Left lung (tissue), 10 donors: Measurements from ENCODE around the gene EVI5. TPM values are rescaled to one million over a fixed set of nuclear protein-coding genes. Genes with fewer than 3 reads are reported as not detected.

ENCODE experiments used
- ATAC-seq: fragments of 200-7000 bp; cut with Tn5 transposase; one replicate; pipeline ENCODE4 v1.9.1; 2020; ENCODE audit warnings: moderate library complexity
- DNase-seq, 4 donors: peaks; one replicate each; pipeline ENCODE4 v3.0.0-alpha.2; 2013 to 2020
- H3K27ac ChIP-seq, 2 donors: fragments of 200-600 bp; sonication (generic) in 1 of 2; one replicate each; pipeline versions ENCODE4 v1.5.0 to v1.8.0; 2020 to 2021
- H3K27me3 ChIP-seq, 2 donors: fragments of 200-600 bp; sonication (generic) in 1 of 2; one replicate each; pipeline versions ENCODE4 v1.5.0 to v1.8.0; 2020 to 2021
- H3K36me3 ChIP-seq, 2 donors: fragments of 200-600 bp; sonication (generic) in 1 of 2; one replicate each; pipeline versions ENCODE4 v1.5.0 to v1.8.0; 2020 to 2021
- H3K4me1 ChIP-seq, 2 donors: fragments of 200-600 bp; one replicate each; pipeline ENCODE4 v1.8.0; 2021
- H3K4me3 ChIP-seq, 2 donors: fragments of 200-600 bp; sonication (generic) in 1 of 2; one replicate each; pipeline versions ENCODE4 v1.5.0 to v1.8.0; 2020 to 2021; ENCODE audit warnings: mild to moderate bottlenecking in 1 of 2
- H3K9me3 ChIP-seq, 2 donors: fragments of 200-600 bp; sonication (generic) in 1 of 2; one replicate each; pipeline versions ENCODE4 v1.5.0 to v1.8.0; 2020 to 2021
- CTCF ChIP-seq, 2 donors: fragments of 200-600 bp; sonication (generic) in 1 of 2; IDR thresholded peaks; one replicate each; pipeline versions ENCODE4 v1.5.0 to v1.8.0; 2021; ENCODE audit warnings: antibody characterized with exemption in 2 of 2
- intact Hi-C, 2 donors: fragments of 100-400 bp; cut with DNase I; formaldehyde crosslinking; loops; one replicate each; pipeline versions ENCODE4 v1.11.2 to v1.14.2; 2022
- polyA plus RNA-seq, 6 donors: library from polyadenylated mRNA; unstranded; fragments of 120-200 nt; gene quantifications; one replicate each; pipeline ENCODE4 v1.2.1, GENCODE V29; 2013; ENCODE audit not compliant: insufficient read length in 6 of 6
- total RNA-seq, 2 donors: library from RNA; stranded (reverse); fragmentation: NEBNext Ultra II Directional; extraction: Animal tissue kit (Norgen Biotek cat#: 25700); gene quantifications; one replicate each; pipeline ENCODE4 v1.2.1, GENCODE V29; 2021
- donor health status: DM: no; HTN: yes; CAD: no.
- donor health status: DM: no; HTN: no; CAD: no.

The EVI5 gene
- total and polyA plus RNA-seq, 8 donors: 17.5 to 49.7 (median 22.4) TPM

- ATAC-seq: no peak
- H3K27me3 ChIP-seq: no peaks in the 10 kb centered on the region
- intact Hi-C loops: no loop called here
These were observed 221.3 kb downstream of the EVI5 start for GRCh38 chr1:92563457-92564216.

GRCh38 chr1:92556350-92556749, 228.6 kb downstream of the EVI5 start:
- H3K27me3 ChIP-seq: no peaks in the 10 kb centered on the region
- H3K4me3 ChIP-seq: no peak overlapping the region
- intact Hi-C loops: no loop called here
- no peaks in the 10 kb centered on the region for H3K4me1 ChIP-seq
- DNase-seq (no peak), ATAC-seq (no peak)
- no peak overlapping the region for H3K27ac ChIP-seq
- no peaks in the 10 kb centered on the region for H3K36me3 ChIP-seq
- H3K9me3 ChIP-seq: no peaks in the 10 kb centered on the region
- TF ChIP-seq CTCF (IDR thresholded peaks at IDR 0.05): no peak

More at GRCh38 chr1:92563457-92564216, 221.3 kb downstream of the EVI5 start:
- H3K9me3 ChIP-seq: no peaks in the 10 kb centered on the region
- no peaks in the 10 kb centered on the region for H3K36me3 ChIP-seq
- H3K4me1 ChIP-seq: peaks cover 0 to 11% of the 10 kb centered on the region in 2 donors
- DNase-seq: no peak
- H3K4me3 ChIP-seq: no peak overlapping the region
- TF ChIP-seq CTCF (IDR thresholded peaks at IDR 0.05): no peak
- no peak overlapping the region for H3K27ac ChIP-seq

GRCh38 chr1:92554216-92554615, 230.7 kb downstream of the EVI5 start:
- ATAC-seq: no peak
- DNase-seq: no peak

GRCh38 chr1:92551916-92552315, 233.0 kb downstream of the EVI5 start:
- intact Hi-C loops: no loop called here
- no peak for TF ChIP-seq CTCF (IDR thresholded peaks at IDR 0.05)
- H3K27me3 ChIP-seq: no peaks in the 10 kb centered on the region
- DNase-seq (peak in 1 of 4 donors; percentile 8), ATAC-seq (no peak)
- no peak overlapping the region for H3K4me3 ChIP-seq
- H3K9me3 ChIP-seq: peaks cover 0 to 2% of the 10 kb centered on the region in 2 donors
- no peaks in the 10 kb centered on the region for H3K4me1 ChIP-seq
- no peak overlapping the region for H3K27ac ChIP-seq
- H3K36me3 ChIP-seq: no peaks in the 10 kb centered on the region

More at GRCh38 chr1:92554216-92554615, 230.7 kb downstream of the EVI5 start:
- no peaks in the 10 kb centered on the region for H3K27me3 ChIP-seq
- peaks cover 0 to 2% of the 10 kb centered on the region in 2 donors for H3K9me3 ChIP-seq
- no peak for TF ChIP-seq CTCF (IDR thresholded peaks at IDR 0.05)
- H3K4me1 ChIP-seq: no peaks in the 10 kb centered on the region
- intact Hi-C loops: no loop called here
- no peaks in the 10 kb centered on the region for H3K36me3 ChIP-seq
- no peak overlapping the region for H3K27ac ChIP-seq
- no peak overlapping the region for H3K4me3 ChIP-seq

- no peak for DNase-seq
- H3K4me3 ChIP-seq: no peak overlapping the region
- no peaks in the 10 kb centered on the region for H3K4me1 ChIP-seq
- intact Hi-C loops: no loop called here
- H3K36me3 ChIP-seq: no peaks in the 10 kb centered on the region
- peaks cover 0 to under 1% of the 10 kb centered on the region in 2 donors for H3K9me3 ChIP-seq
- H3K27ac ChIP-seq: no peak overlapping the region
- no peak for TF ChIP-seq CTCF (IDR thresholded peaks at IDR 0.05)
- no peaks in the 10 kb centered on the region for H3K27me3 ChIP-seq
- no peak for ATAC-seq
These were observed 240.1 kb downstream of the EVI5 start for GRCh38 chr1:92544756-92545165.
